Stimulated activated CD4-positive, alpha-beta T cell treated with anti-CD3 and anti-CD28 coated beads, TNF-alpha, amount 100 ng/mL, for 24 hours (primary cell): Measurements from ENCODE around the gene TAX1BP1.

ENCODE experiments used
- DNase-seq, 3 experiments: peaks; one replicate each; pipeline ENCODE4 v3.0.0-alpha.2; 2020; ENCODE audit warnings: low read depth in 3 of 3

TAX1BP1 gene

DNA sequence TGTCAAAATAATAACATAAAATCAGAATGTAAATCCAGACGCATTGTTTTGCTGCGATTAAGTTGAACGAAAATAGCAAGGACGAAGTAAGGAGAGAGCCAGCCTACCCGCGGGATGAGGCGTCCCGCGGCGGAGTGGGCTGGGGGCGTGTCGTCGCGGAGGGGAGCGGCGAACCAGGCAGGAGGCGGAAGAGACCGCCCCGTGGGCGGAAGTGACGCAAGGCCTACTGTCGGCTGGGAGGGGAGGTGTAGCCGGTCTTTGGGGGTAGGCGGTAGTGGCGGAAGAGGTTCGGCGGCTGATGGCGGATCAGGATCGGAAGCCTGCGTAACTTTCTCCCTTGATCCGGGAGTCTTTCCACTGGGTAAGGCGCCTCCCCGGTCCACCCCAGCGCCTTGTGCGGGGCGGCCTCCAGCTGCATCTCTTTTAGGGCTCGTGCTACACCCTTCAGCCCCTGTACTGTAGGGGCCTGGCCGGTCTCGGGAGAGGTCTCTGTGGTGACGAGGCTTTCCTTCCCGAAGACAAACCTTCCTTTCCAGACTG lies at the start of gene TAX1BP1:
Gene TAX1BP1, plus strand, starts transcription at position 254 of the 540 bp plus-strand sequence. CDS start 8,363 bp downstream, outside the sequence.
- DNase-seq = peak; percentile 92 to 94 (median 93)

DNA sequence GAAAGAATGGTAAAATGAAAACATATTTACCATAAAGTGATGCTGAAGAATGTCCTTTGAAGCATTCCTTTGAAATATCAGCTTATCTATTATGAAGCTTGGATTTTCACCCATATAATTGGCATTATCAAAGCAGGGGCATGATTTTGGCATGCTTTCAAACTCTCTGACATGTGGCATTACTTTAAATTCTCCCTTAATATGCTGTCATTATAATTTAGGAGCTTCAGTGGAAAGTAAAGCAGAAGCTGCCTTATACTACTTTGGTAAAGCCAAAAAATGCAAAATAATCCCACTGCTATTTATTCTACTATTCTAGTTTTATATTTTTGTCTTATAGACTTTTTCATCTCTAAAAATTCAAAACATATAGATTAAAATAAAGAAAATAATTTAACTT lies 49.3 kb upstream of the TAX1BP1 start:
- DNase-seq = no peak

DNA sequence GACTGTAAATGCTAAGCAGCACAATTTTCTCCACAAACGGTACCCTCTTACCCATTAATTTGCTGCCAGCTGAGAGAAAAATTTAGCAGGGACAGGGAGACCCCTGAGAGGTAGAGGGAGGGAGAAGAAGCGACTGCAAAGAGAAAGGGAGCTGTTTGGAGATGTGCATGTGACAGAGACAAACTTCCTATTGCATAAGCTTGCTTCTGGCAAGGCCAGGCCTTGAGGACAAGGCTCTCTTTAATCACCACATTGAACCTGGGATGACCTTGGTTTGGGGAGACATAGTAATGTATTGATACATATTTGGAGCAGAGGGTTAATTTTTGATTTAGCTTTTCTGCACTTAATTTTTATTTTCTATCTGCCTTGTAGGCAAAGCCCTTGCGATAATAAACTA lies 46.2 kb upstream of the TAX1BP1 start:
- DNase-seq = no peak

DNA sequence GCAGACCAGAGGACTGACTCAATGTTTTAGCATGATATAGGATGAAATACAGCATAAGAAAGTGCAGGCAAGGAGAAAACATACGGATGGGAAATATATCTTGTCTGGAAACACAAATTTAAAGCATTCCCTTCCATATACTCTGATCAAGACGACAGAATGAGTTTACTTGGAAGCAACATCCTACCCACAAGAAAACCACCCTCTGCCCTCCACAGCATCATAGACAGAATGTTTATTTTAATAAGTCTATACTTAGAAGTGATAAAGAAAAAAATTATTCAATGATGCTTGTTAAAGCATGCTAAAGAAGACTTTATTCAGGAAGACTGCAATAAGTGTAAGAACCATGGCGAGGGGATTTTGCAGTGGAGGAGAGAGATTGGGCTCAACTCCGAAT lies 44.9 kb upstream of the TAX1BP1 start:
- no peak for DNase-seq

DNA sequence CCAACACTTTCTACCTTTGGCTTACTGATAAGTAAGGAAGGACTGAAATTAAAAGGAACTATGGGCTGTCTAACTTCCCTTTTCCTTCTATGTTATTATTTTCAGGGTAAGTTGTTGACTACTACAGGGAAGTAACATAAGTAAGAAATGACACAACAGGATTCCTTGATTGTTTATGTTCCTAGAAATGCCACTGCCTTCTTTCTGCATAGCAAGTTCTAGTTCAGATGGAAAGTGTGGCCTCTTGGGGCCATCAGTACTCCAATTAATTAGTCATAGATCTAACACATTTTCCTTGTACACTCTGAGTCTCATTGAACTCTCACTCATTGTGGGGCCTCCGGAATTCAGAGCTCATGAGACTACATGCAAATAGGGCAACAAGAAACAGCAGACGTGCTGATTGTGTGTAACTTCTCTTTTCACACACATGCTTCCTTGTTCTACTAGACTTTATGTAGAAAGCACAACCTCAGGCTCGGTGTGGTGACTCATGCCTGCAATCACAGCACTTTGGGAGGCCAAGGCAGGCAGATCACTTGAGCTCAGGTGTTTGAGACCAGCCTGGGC lies 42.0 kb upstream of the TAX1BP1 start:
- no peak for DNase-seq

DNA sequence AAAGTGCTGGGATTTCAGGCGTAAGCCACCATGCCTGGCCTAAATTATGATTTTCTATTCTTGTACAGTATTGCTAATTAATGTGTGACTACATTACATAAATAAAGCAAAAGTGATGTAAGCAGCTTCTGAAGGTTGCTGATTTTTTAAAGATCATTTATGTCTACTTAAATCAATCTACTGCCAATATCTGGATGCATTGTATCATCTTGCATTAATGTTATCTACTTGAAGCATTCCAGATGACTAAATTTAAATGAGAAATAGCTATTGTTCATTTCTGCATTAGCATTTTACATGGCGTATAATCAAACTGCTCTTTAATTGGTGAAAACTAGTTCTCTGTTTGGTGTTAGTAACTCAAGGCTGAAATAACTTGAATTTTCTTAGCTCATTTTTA lies 40.2 kb upstream of the TAX1BP1 start:
- DNase-seq = no peak

DNA sequence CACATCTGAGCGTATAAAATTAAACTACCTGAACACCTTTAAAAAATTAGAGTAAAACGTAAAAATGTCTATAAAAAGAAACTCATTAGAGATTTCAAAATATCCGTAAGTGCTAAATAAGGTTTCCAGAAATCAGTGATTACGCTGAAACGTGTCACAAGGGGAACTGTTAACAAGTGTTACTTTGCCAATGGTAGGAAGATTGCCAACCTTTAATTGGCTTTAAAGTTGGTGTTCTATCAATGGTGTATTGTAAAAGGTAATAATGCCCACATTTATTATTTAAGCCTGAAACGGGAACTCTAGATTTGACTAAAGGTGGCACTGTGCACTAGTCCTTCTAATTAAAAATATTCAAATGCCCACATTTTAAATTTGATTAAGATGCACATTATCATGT lies 39.5 kb upstream of the TAX1BP1 start:
- no peak for DNase-seq

DNA sequence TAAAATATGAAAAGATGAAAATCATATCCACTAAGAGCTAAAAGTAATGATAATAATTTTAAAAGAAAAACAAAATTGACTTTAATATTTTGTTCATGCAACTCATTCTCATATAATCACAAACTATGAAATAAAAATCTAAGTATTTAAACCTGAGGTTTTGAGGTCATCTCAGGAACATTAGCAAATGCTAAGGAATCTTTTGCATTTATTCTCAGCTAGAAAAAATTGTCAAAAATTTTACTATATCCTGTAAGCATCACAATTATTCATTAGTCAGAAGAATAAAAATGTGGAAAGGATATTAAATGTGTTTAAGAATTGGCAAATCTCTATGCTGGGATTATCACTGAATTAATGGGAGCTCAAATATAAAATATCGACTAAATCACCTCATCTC lies 36.8 kb upstream of the TAX1BP1 start:
- no peak for DNase-seq

DNA sequence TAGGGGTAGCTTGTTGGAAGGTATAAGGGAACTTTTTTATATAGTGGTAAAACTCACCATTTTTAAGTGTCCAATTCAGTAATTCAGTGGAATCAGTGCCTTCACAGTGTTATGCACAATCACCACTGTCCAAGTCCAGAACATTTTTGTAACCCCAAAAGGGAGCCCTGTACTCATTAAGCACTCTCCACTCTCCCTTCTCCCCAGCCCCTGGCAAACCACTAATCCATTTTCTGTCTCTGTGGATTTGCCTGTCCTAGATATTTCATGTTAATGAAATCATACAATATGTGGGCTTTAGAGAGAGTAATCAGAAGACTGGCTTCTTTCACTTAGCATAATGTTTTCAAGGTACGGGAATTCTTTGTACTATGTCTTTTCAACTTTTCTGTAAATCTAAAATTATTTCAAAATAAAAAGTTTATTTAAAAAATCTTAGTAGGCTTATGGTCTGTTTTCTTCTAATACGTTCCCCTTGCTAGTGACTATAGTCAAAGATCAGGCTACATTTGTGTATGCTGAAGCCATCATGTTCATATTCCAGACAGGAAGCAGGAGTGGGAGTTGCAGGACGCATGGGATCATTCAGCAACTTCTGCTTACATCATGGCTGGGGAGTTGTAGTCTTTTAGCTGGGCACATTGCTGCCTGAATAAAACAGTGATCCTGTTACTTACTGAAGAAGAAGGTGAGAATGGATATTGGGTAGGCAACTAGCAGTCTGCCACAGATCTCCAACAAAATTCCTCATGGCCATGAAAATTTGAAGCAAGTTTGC lies 35.4 kb upstream of the TAX1BP1 start:
- no peak for DNase-seq

DNA sequence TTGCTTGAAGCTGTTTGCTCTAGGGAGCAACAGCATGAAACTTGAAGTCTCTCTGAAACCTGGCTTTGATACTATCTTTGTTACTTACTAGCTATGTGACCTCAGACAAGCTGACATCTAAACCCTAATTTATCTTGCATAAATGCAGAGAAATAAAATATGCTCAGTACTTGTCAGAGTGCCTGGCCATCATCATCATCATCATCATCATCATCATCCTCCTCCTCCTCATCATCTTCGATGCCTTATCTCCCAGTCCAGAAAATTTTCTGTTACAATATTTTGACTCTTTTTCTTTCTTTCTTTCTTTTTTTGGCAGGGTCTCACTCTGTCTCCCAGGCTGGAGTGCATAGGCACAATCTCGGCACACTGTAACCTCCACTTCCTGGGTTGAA lies 34.8 kb upstream of the TAX1BP1 start:
- DNase-seq = no peak

DNA sequence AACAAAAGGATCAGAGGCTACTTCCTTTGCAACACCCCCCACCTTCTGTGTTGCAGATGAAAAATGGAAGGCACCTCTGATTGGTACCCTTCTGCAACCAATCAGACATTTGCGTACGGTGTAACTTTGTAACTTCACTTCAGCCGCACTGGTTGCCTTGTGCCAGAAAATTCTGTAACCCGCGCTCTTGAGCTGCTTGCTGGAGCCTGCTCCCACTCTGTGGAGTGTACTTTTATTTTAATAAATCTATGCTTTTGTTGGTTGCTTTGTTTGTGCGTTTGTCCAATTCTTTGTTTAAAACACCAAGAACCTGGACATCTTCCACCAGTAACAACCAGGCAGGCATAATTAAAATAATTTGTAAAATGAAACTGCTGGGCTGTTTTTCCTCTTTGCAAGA lies 31.5 kb upstream of the TAX1BP1 start:
- DNase-seq = no peak

DNA sequence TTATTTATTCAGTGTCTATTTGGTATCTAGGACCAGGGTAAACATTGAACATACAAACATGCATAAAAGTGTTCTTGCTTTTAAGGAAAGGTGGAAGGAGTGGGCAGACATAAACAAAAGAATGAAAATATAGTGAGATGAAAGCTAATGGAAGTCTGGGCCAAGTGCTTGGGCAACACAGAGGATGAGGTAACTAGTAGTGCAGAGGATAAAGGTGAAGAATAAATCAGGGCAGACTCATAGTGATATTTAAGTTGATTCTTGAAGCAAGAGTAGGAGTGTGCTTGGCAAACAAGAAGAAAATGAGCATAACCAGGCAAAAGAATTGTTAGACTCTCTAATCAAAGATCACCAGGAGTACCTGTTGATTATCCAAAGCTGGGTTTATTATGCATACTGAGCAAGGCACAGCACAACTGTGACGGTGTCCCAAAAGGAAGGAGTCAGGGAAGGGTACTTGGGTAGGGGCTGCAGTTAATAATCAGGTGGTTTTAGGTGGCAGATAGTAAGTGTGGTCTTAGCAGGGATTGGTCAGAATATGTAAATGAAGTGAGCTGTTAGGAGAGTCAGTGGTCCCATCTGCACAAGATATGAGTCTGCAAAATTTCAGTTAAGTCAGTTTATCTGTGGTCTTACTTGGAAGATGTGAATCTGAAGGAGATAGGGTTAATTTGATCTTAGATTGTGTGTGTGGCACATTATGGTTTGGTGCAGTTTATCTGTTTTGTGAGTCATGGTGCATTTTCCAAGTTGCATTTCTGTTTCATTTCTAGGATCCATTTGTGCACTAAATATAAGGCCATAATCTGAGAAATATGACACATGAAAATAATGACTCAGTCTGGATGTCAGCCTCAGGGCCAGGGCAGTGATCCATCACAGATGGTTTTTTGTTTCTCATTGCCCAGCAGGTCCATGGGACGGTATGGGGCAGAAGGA lies 30.6 kb upstream of the TAX1BP1 start:
- no peak for DNase-seq

DNA sequence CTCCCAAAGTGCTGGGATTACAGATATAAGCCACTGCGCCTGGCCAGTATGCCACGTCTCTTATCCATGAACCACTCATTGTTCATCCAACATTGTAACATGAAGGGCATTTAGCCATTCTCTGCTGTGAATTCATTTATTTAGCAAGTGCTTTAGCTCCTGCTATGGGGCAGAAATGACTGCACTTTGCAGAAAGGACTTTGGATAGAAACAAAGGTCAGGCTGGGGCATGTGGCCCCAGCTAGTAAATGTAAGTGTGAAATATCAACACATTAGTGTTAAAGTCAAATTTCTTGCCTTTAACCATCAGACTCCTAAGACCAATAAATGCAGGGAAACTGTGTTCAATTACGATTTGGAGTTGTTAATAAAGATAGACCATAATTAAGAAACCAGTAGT lies 27.7 kb upstream of the TAX1BP1 start:
- DNase-seq = no peak

DNA sequence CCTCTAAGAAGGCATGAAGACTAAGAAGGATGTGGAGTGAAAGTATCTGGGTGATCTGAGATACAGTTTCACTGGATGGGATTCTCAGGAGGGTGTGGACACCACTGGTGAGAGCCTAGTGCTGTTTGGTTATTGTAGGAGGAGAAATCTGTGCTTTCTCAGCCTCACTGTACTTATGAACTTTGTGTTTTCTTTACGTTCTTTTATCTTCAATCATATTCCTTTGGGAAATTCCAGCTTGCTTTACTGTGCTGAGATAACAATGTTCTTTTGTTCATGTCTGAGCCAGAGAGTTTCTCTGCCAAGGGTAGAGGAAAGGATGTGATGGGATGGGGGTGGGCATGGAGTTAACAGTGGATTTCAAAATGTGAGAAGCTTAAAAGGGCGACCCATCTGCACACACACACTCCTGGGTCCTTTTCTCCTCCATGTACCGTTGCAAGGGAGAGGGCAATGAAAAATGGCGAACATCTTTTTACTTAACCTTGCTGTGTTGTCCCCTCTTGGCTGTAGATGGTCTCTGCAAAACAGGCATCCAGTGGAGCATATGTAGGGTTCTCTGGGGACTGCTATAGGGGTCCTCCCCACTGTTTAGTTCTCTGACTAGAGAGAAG lies 25.0 kb upstream of the TAX1BP1 start:
- no peak for DNase-seq

DNA sequence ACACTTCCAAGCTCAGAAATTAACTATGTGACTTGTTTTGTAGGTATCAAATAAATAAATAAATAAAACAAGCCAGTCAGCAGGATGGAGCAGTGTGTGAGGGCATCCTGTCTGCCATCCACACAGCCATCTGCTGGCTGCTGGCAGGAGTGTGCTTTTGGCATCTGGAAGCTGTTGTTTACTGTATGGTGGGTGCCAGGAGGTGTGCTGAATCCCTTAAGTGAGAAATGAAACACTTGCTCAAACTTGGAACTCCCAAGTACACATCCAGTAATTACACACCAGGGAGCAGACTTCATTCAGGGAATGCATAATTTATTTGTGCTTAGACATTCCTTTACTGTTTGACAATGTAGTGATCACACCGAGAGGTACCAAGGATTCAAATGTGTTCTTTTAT lies 16.9 kb upstream of the TAX1BP1 start:
- DNase-seq = no peak

DNA sequence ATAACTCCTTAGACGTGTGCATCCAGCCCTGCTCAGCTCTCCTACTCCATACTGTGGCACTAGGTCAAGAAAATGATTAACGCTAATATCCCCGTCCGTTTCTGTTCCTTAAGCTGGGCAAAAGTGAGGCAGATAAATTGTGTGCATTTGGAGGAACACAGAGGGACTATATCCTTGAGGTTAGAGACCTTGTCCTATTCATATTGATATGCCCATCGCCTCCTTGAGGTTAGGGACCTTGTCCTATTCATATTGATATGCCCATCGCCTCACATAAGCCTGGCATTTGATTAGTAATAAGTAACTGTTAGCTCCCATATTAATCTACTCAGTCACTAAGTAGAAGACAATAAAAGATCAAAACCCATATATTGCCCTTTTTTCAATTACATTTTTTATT lies 12.9 kb upstream of the TAX1BP1 start:
- DNase-seq = no peak

DNA sequence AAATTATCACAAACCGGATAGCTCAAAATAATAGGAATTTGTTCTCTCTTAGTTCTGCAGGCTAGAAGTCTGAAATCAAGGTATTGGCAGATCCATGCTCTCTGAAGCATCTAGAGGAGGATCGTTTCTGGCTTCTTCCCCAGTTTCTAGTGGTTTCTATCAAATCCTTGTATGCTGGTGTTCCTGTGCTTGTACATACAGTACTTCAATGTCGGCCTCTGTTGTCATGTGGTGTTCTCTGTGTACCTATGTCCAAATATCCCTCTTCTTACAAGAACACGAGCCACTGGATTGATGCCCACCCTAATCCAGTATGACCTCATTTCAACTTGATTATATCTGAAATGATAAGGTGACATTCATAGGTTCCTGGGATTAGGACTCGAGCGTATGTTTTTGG lies 9.8 kb upstream of the TAX1BP1 start:
- DNase-seq = no peak

DNA sequence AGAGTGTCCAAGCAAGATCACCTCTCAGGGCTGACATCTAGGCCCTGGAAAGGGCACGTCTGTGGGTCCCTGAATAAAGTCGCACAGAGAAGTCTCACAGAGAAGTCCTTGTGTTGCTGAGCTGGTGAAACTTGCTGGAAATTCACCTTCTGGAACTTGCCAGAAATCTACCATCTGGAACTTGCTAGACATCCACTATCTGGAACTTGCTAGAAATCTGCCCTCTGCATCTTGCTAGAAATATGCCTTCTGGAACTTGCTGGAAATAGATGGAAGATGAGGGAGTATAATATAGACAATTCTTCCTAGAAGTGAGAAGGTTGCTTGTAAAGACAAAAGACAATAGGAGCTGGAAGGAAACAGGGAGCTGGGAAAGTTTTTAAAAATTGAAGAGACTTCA lies 5.4 kb upstream of the TAX1BP1 start:
- DNase-seq = no peak

DNA sequence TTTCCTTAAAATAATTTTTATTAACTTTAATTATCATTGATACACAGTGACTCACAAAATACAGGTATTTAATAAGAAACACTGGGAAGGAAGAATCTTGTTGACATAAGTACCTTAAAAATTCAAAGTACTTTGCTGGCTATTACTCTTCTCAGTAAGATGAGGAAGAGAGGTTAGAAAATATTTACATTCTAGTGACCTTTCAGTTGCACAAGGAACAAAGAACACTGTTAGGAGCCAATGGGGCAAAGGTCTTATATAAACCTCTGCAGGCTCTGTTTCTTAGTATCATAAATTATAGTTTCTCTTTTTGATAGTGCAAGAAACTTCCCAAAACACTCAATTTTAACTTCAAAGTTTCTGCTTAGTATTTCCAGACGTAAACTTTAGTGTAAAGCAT lies 4.8 kb upstream of the TAX1BP1 start:
- DNase-seq = no peak

DNA sequence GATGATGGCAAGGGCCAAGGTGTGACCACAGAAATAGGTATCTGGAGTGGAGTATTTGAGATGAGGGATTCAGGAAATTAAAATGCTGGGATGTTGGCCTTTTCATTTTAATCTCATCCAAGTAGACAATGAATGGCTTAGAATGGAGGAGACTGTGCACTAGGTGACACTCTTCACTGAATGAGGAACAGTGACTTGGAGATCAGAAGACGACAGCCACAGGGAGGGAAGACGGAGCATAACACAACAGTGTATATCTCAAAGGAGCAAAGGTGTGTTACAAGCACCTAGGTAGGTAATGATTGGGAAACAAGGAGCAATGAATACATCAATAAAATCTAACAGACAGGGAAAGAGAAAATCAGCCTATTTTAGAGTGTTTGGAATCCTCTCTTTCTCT lies 4.1 kb upstream of the TAX1BP1 start:
- DNase-seq = no peak

DNA sequence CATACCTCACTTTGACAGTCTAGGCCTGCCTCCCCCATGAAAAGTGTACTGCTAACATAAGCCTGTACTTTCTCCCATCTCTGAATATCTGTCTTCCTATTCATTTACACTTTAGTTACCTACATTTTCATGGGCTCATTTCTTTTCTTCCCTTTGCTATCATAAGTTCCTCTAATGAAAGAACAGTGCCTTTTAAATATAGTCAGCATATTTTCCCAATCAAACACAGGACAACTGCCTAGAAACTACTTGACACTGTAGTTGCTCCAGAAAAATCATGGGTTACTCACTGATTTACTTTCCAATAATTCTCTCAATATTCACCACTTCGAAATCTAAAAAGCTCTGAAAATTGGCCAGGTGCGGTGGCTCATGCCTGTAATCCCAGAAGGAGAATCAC lies 2.8 kb upstream of the TAX1BP1 start:
- no peak for DNase-seq

DNA sequence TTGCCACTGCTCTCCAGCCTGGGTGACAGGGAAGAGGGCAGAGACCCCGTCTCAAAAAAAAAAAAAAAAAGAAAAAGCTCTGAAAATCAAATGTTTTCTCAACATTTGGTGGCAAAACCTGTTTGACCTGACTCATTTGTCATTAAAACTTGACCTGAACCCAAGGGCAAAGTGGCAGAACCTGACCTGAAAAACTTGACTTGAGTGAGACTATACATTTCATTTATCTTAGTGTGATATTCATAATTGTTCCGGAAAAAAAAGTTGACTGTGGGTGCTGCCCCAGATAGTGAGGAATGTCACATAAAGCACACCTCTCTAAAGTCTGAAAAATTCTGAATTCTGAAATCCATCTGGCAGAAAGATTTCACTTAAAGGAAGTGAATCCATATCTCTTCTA lies 2.3 kb upstream of the TAX1BP1 start:
- no peak for DNase-seq
